M059J (cell line): ENCODE results near the gene EDA. TPM values are rescaled to one million over a fixed set of nuclear protein-coding genes. Genes with fewer than 3 reads are reported as not detected.

Experiments used
- DNase-seq: peaks from one replicate; pipeline ENCODE4 v3.0.0-alpha.2; 2012; ENCODE audit warnings: low read depth
- total RNA-seq: library from RNA; depleted of rRNA; stranded (reverse); fragments of >200 nt; shearing (Covaris generic); gene quantifications from 2 replicates; pipeline ENCODE4 v1.2.3, GENCODE V29; 2014; rRNA removed

EDA gene
- total RNA-seq, 1 experiment from 2014 or later: 0.30 TPM

GRCh38 chrX:70062961-70063550 is 447.1 kb downstream of the EDA start:
- DNase-seq: no peak

- DNase-seq: no peak
These were observed 450.7 kb downstream of the EDA start for GRCh38 chrX:70066646-70067045.

GRCh38 chrX:70079297-70079696 is 463.4 kb downstream of the EDA start:
- DNase-seq: no peak

- no peak for DNase-seq
These were observed 464.0 kb downstream of the EDA start for GRCh38 chrX:70079870-70080269.

GRCh38 chrX:70082723-70083122 is 466.8 kb downstream of the EDA start:
- no peak for DNase-seq

- DNase-seq: no peak
These were observed 468.8 kb downstream of the EDA start for GRCh38 chrX:70084592-70085240.

- DNase-seq: no peak
These were observed 472.1 kb downstream of the EDA start for GRCh38 chrX:70087857-70088630.

- no peak for DNase-seq
These were observed 472.8 kb downstream of the EDA start for GRCh38 chrX:70088751-70089150.

Other genes starting within 250 kb of the EDA start
- not detected in 2 replicates for gene NALF2, start 111.8 kb upstream of the EDA start, total RNA-seq